Ammon's horn (tissue), 1 donor: ENCODE measurements around the gene UACA.
"Not testable (repeated sequence)": the region's sequence is repeated elsewhere in the genome, so short reads cannot be mapped to it uniquely, and the experiment has no call there.

Experiments used
- DNase-seq: peaks from one replicate; pipeline ENCODE4 v3.0.0-alpha.2; 2016; ENCODE audit warnings: low spot score

UACA gene

GRCh38 chr15:70663069-70663468 is 100.3 kb downstream of the UACA start:
- not testable (repeated sequence) for DNase-seq

DNA sequence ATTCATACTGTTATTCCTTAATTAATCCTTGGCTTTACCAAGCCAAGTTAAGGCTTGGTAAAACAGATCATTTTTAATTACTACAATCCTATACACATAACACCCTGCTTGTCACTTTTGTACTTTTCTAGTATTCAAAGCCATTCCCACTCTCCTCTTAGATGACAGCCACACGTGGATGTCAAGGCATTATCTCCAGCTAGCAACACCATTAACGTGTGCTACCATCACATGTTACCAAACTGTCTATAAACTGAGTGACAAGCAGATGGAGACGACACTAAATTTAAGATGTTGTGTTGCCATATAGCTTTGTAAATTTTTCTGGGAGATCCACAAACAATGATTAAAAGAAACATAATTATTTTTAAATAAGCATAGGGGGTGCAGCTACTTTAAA is 103.7 kb downstream of the UACA start:
- DNase-seq, result no peak

DNA sequence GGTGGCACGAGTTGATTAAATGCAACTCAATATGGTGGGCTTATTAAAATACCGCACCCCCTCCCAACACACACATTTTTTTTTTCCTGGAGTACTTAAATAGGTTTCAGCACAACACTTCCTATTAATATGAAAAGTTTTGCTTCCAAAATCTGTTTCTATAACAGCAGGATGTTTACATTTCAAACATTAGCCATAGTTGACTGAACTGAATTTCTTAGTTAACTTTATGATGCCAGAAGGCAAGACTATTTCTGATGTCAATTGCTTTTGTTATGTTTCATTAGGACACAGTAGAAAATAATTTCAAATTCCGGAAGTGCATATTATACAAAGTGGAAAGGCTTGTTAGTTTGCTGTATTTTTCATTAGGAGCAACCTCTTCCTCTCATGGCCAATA is 104.7 kb downstream of the UACA start:
- DNase-seq, result no peak

DNA sequence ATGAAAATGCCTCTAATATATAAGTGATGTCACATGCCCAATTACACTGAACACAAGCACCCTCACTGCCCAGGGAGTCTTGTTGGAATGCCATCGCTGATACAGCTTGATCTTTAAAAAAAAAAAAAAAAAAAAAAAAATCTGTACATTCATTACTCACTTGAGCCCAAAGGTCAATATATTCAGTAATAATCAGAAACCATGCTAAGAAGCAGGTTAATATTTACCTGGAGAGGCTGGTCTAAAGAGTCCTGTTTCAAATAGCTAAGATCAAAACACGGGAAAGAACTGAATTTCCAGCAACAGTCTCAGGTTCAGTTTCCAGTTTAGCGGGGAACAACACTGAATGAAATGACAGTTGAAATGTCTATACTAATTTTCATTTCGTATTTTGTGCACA is 109.9 kb downstream of the UACA start:
- no peak for DNase-seq

DNA sequence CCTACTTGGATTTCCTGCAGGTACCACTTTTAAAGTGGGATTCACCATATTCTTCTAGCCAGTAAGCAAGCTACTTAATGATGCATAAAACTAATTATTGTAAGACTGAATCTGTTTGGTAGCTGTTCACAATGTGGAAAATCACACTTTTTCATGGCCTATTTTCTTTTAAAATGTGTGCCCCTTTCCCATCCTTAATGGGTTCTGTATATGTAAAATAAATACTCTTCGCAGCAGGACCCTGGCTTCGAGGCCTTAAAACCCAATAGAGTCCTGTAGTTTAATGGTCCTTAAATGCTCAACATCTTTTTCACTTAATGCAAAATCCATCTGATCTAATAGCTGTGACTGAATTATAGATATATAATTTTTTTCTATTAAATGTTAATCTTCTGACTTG is 111.0 kb downstream of the UACA start:
- DNase-seq, result no peak

DNA sequence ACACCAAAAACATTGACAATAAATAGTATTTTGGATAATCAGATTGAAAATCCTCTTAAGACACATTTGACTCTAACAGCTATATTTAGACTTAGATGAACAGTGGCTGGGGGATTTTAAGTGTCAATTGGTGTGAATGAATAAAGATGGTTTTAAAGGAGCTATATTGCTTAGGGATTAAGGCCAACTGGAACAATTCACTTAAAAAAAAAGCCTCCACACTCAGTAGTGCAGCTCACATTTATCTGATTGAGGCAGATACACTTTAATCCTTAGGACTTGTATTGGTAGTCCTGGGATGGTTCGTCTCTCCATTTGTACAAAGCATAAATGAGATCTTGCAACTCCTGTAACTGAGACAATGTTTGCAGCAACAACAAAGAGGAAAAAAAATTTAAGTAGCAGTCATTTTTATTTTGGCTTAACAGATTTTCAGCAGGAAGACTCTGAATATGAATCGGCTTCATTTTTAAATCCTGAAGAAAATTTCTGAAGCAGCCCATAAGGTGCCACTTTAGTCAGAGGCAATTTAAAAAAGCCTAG is 112.0 kb downstream of the UACA start:
- no peak for DNase-seq

GRCh38 chr15:70650567-70651302 is 112.6 kb downstream of the UACA start:
- no peak for DNase-seq

DNA sequence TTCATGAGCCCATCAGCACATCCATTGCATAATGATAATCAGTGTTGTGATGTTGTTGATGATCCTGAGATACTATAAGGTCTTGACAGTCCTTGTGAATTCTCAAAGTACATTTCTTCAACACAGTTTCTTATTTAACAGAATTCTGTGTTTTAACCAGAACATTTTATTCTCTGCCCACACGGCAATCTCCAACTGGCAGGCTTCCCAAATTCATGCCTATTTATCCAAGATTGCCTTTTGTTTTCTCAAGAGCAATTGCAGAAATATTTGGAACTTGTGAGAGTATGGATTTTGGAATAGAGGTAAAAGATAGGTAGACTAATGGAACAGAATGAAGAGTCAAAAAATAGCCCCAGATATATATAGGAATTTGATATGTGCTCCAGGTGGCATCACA is 116.0 kb downstream of the UACA start:
- no peak for DNase-seq

DNA sequence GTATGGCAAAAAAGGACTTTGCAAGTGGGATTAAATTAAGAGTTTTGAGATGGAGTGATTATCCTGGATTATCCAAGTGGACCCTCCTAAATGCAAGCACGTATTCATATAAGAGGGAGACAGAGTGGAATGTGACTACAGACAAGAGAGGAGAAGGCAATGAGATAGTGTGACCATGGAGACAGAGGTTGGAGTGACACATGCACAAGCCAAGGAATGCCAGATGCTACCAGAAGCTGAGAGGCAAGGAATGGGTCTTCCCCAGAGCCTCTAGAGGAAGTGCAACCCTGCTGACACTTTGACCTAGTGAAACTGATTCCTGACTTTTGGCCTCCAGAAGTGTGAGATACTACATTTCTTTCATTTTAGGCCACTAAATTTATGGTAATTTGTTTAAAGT is 117.2 kb downstream of the UACA start:
- DNase-seq, result no peak

DNA sequence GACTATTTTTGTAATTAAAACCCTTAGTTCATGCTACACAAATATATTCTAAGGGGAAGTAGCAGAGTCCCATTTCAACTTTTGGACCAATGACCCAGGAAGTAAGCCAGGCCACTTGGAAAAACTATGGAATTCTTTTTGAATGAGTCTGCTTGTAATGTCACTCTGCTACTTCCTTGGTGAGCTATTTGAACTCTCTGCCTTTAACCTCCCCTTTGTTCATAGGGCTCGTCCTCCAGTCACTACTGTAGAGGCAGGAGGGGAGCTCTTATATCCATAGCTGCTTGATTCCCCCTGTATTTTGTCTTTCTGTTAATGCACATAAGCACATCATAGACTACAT is 119.6 kb downstream of the UACA start:
- DNase-seq, result no peak

DNA sequence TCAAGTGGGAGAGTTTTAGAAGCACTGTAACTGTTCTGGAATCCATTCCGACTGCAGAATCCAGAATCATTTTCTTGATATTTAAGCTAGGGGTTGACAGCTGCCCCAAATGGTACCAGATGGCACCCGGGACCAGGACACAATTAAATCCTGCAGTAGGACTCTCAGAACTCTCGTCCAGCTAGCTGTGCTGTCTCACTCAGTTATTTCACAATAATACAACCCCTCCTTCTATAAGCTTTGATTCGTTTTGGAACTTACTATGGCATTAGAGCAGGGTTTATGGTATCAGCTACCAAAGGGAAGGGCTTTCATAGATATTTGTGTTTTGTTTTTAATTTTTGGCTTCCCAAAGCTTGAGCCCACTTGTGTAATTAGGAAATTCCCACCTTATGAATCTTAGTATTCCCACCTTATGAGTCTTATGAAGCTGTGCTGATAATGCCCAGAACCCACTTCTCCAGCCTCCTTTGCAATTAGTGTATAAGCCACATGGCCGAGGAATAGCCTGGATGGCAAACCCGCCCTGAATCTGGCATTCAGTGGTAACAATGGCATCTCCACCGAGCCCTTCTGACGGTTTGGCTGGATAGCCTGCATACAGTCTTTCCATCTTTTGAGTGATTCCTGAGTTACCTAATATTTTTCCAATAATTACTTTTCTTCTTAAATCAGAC is 120.1 kb downstream of the UACA start:
- DNase-seq, result no peak

- DNase-seq, result peak; percentile 53
Observed at GRCh38 chr15:70636540-70637165, 126.7 kb downstream of the UACA start.

DNA sequence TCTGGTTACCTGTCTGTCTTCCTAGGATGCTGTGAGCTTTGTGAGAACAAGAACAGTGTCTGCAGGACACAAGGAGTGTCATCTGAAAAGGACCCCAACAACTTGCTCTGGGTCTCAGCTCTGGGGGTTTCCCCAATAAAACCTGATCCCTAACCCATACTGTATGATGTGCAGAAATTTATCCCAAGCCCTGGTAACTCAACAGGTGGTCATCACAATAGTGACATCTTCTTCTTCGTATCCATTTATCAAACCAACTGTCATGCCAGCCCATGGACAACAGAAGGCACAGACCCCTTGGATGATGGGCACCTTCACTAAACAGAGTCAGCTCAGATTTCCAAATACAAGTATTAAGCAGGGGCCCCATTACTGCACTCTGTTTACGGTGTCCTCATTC is 127.5 kb downstream of the UACA start:
- DNase-seq, result no peak

DNA sequence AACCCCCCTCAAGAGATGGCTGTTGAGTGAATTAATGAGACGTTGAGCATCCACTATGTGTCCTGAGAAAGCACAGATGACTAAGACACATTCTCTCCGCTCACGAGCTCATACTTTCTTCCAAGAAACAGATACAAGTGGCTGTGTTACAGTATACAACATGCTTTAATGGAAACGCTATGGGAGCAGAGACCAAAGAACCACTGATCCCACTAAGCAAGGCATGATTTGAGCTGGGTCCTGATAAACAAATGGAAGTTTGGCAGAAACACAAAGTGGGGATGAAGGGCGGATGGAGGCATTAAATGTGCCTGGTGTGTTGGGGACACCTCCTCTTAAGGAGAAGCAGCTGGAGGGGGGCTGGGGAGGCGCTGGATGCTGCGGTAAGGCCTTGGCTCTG is 129.4 kb downstream of the UACA start:
- DNase-seq, result no peak

- no peak for DNase-seq
Observed at GRCh38 chr15:70633103-70633831, 130.1 kb downstream of the UACA start.

DNA sequence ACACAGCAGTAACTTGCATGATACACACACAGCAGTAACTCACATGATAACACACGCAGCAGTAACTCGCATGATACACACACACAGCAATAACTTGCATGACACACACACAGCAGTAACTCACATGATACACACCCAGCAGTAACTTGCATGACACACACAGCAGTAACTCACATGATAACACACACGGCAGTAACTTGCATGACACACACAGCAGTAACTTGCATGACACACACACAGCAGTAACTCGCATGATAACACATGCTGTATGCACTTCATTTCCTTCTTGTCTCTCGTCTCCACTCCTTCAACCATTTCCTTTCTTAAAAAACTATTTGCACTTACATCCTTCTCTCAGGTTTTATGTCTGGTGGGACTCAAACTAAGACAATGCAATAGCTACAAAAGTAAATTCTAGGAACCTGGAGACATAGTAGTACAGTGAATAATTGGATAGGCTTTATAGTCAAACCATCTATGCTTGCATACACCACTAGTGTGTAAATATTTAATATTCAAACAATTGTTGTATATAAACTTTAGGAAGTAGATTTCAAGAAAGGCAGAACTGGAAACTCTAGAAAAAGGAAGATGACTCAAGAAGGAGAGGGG is 130.8 kb downstream of the UACA start:
- no peak for DNase-seq

GRCh38 chr15:70632079-70632478 is 131.3 kb downstream of the UACA start:
- no peak for DNase-seq

GRCh38 chr15:70629735-70630273 is 133.6 kb downstream of the UACA start:
- DNase-seq, result no peak

DNA sequence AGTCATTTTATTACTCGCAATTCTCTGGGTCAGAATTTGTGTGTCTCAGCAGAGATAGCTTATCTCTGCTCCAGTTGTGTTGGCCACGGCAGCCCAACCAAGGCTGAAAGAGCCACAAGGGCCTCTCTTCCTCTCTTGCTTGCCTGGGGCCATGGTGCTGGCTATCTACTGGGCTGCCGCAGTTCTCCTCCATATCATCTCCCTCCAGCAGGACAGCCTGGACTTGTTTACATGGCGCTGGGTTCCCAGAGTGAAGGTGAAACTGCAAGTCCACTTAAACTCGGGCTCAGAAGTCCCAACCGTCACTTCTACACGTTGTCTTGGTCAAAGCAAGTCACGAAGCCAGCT is 134.8 kb downstream of the UACA start:
- DNase-seq, result no peak

DNA sequence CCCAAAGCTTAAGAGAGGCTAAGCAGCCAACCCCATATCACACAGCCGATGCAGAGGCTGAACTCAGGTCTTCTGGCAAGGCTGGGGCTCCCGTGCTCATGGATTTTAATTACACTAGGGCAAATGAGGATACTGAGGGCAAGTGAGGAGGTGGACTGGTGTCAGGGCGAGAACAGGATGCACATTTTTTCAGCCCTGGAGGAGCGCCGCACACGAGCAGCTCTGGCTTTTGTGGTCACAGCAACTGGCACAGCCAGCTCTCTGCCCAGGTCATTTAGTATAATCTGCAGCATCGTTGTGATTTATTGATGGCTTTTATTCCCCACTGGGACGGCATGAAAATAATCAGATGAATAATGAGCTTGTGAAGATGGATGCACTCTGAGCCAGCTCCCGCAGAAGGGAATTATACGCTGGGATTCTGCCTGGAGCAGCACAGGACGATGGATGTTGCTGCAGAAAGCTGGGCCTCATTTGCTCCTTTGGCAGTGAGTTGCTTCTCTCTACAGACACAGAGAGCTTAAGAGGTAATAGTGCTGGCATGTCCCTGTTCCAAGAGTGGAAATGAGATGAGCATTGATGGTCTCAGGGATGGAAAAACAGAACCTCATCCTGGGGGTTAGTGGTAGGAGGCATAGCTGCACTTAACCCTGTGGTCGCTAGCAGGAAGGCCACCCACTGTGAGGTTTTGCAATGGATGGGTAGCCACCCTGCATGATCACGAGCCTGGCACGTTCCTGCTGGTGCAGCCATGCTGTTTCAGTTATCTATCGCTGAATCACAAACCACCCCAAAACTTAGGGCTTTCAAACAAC is 135.4 kb downstream of the UACA start:
- no peak for DNase-seq

GRCh38 chr15:70627322-70627721 is 136.0 kb downstream of the UACA start:
- DNase-seq, result no peak
